GM13977 (cell line): ENCODE data around the gene ADK.
"Not testable (repeated sequence)": the region's sequence is repeated elsewhere in the genome, so short reads cannot be mapped to it uniquely, and the experiment has no call there.

Experiments used
- DNase-seq: peaks from one replicate; pipeline ENCODE4 v3.0.0; 2012; ENCODE audit warnings: low spot score
- in situ Hi-C: fragments of 300-500 bp; cut with MboI; formaldehyde crosslinking; loops from one replicate; pipeline ENCODE4 v1.12.0; 2022; ENCODE audit warnings: low sequenced_read_pairs, low pct_unique_long_range_greater_than_20kb, mixed read lengths, inconsistent platforms; ENCODE audit not compliant: unreplicated experiment
- TF ChIP-seq, protein P1 (sequence below): IDR thresholded peaks from 2 replicates; pipeline ENCODE4 v1.5.1; 2012; ENCODE audit warnings: mild to moderate bottlenecking, control low read depth; ENCODE audit not compliant: insufficient read depth; ENCODE audit errors: extremely low read depth, missing control alignments

Gene ADK

DNA sequence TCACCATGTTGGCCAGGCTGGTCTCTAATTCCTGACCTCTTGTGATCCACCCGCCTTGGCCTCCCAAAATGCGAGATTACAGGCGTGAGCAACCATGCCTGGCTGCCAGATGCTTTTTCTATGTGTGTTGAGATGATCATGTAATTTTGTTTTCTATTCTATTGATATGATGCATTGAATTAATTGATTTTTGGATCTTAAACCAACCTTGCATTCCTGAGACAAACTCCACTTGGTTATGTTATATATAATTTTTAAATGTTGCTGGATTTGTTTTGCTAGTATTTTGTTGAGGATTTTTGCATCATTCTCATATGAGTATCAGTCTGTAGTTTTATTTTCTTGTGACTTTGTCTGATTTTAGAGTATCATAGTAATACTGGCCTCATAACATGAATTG, 192.8 kb downstream of the ADK start:
- in situ Hi-C loops: no loop called here
- TF ChIP-seq, protein P1, sequence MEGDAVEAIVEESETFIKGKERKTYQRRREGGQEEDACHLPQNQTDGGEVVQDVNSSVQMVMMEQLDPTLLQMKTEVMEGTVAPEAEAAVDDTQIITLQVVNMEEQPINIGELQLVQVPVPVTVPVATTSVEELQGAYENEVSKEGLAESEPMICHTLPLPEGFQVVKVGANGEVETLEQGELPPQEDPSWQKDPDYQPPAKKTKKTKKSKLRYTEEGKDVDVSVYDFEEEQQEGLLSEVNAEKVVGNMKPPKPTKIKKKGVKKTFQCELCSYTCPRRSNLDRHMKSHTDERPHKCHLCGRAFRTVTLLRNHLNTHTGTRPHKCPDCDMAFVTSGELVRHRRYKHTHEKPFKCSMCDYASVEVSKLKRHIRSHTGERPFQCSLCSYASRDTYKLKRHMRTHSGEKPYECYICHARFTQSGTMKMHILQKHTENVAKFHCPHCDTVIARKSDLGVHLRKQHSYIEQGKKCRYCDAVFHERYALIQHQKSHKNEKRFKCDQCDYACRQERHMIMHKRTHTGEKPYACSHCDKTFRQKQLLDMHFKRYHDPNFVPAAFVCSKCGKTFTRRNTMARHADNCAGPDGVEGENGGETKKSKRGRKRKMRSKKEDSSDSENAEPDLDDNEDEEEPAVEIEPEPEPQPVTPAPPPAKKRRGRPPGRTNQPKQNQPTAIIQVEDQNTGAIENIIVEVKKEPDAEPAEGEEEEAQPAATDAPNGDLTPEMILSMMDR: no peak
- DNase-seq: no peak

DNA sequence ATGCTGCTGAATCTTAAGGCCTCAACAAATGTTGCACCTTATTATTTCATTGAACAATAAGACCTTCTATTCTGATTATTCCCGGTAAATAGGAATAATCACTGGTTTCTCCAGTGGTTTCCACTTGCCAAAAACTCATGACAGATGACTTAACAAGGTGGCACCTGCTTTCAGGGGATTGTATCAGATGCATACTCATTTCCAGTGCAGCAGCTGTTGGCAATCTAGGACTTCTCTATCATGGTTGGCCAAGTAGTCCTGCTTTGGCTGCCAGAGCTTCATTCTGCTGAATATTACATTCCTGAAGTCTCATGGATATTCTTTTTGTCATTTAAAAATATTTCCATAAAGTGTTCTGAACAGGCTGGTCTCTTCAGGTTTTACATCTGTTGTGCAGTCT, 193.3 kb downstream of the ADK start:
- DNase-seq: no peak
- in situ Hi-C loops: no loop called here
- TF ChIP-seq, protein P1: no peak

DNA sequence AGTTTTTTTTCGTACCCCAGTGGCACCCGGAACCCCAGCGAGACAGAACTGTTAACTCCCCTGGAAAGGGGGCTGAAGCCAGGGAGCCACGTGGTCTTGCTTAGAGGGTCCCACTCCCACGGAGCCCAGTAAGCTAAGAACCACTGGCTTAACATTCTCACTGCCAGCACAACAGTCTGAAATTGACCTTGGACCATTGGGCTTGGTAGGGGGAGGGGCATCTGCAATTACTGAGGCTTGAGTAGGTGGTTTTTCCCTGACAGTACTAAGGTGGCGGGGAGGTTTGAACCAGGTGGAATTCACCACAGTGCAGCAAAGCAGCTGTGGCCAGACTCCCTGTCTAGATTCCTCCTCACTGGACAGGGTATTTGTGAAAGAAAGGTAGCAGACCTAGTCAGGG, 196.5 kb downstream of the ADK start:
- in situ Hi-C loops: no loop called here
- TF ChIP-seq, protein P1: no peak
- DNase-seq: no peak

GRCh38 chr10:74353021-74353420, 202.0 kb downstream of the ADK start:
- DNase-seq, in situ Hi-C loops: not testable (repeated sequence)

DNA sequence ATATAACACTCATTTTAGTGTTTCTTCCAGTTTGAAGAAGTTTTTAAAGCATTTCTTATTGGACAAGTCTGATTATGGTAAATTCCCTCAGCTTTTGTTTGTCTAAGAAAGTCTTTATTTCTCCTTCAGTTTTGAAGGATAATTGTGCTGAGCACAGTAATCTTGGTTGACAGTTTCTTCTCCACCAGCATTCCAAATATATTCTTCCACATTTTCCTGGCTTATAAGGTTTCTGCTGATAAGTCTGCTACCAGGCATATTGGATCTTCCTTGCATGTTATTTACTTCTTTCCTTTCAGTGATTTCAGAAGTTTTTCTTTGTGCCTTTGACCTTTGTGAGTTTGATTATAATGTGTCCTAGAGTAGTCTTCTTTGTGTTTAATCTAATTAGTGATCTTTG, 210.7 kb downstream of the ADK start:
- TF ChIP-seq, protein P1: no peak
- in situ Hi-C loops: no loop called here
- no peak for DNase-seq

DNA sequence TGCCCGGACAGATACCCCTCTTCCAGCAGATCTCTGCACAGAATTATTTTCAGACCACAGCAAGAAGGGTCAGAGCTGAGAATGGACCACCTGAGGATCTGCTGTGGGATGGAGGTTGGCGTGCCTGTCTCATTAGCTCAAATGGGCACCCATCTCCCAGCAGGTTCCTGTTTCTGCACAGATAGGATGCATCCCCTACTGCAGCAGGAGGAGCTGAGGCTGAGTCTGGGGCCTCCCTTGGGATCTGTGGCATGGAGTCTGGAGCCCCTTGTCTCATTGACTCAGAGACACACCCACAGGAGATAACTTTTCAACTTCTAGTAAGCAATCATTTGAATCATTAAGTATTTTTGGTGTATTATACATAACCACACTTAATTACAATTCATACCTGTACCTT, 212.7 kb downstream of the ADK start:
- DNase-seq: no peak
- TF ChIP-seq, protein P1: no peak
- in situ Hi-C loops: no loop called here

- in situ Hi-C loops: no loop called here
- TF ChIP-seq, protein P1: no peak
- no peak for DNase-seq
Observed at GRCh38 chr10:74365109-74365508, 214.1 kb downstream of the ADK start.
